Mucosa of descending colon (tissue), 3 donors: Measurements from ENCODE around the gene PTGER2. TPM values are rescaled to one million over a fixed set of nuclear protein-coding genes. Genes with fewer than 3 reads are reported as not detected.

Experiments
- ATAC-seq: fragments of 200-7000 bp; cut with Tn5 transposase; one replicate; pipeline ENCODE4 v1.9.1; 2020; ENCODE audit warnings: mild to moderate bottlenecking, moderate library complexity
- DNase-seq, 3 donors: peaks; one replicate each; pipeline ENCODE4 v3.0.0-alpha.2; 2020
- H3K36me3 ChIP-seq: fragments of 200-600 bp; one replicate; pipeline ENCODE4 v1.8.0; 2021; ENCODE audit warnings: low read depth, mild to moderate bottlenecking
- H3K4me1 ChIP-seq: fragments of 200-600 bp; one replicate; pipeline ENCODE4 v1.8.0; 2021; ENCODE audit warnings: low read depth, mild to moderate bottlenecking
- H3K4me3 ChIP-seq: fragments of 200-600 bp; one replicate; pipeline ENCODE4 v1.8.0; 2021; ENCODE audit warnings: mild to moderate bottlenecking
- H3K9me3 ChIP-seq: fragments of 200-600 bp; one replicate; pipeline ENCODE4 v1.8.0; 2021; ENCODE audit warnings: mild to moderate bottlenecking
- CTCF ChIP-seq: fragments of 200-600 bp; IDR thresholded peaks from one replicate; pipeline ENCODE4 v1.8.0; 2022; ENCODE audit warnings: antibody characterized with exemption, mild to moderate bottlenecking
- intact Hi-C, 2 donors: fragments of 100-400 bp; cut with DNase I in 1 of 2; cut with micrococcal nuclease in 1 of 2; formaldehyde crosslinking; loops; one replicate each; pipeline versions ENCODE4 v1.11.0 to v1.11.1; 2022; cut with DNase I, micrococcal nuclease
- total RNA-seq, 3 donors: library from RNA; stranded (reverse); fragmentation: NEBNext Ultra II Directional in 2 of 3; extraction: Animal tissue kit (Norgen Biotek cat#: 25700) in 2 of 3; gene quantifications; one replicate each; pipeline versions ENCODE4 v1.2.1 to v1.2.4, GENCODE V29; 2021 to 2023
- donor health status: DM: no; HTN: no; CAD: no; lungs with moderate emphysema.
- donor health status: DM: no; HTN: no; CAD: no.
- donor health status: DM: no; HTN: yes; CAD: no.

PTGER2 gene
- total RNA-seq, 3 donors from 2014 or later: 3.2 to 8.1 (median 4.1) TPM

DNA sequence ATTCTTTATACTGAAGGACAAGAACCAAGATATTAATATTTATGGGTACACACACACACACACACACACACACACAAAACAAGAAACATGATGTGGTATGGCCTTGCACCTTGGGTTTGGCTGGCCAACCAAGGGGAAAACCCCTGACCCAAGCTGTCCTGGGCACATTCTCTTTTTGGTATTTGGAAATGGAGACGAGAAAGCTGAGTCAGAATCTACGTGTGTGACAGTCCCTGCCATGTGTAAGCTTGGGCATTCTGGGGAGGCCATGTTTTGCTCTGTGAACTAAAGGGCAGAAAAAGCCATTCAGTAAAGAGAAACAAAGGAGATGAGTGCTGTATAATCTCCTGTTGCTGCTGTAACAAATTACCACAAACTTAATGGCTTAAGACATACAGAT, 35.6 kb downstream of the PTGER2 start:
- DNase-seq (no peak), ATAC-seq (no peak)
- H3K4me1 ChIP-seq: peaks cover 3% of the 10 kb centered on the region
- no peaks in the 10 kb centered on the region for H3K9me3 ChIP-seq
- no peak for TF ChIP-seq CTCF
- intact Hi-C loops: no loop called here
- no peak overlapping the region for H3K4me3 ChIP-seq
- H3K36me3 ChIP-seq: no peaks in the 10 kb centered on the region

DNA sequence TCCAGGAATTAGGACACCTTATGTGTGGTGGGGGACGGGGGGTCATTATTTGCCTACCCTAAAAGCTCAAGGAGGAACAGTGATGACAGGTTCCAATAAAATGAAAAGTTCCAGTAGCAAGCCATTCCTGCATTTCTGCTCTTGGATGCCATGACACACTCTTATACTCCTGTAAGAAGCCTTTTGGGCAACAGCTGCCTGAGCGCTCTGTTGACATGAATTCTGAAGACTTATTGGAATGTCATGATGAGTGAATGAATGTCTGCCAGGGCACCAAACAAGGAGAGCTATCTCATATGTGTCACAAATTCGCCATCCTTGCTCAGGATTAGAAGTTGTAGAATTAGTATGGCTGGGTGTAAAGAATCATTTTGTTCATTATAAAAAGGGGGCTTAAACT, 36.3 kb downstream of the PTGER2 start:
- DNase-seq (no peak), ATAC-seq (no peak)
- Histone ChIP-seq H3K4me3 (no peak overlapping the region), H3K4me1 (peaks cover 10% of the 10 kb centered on the region), H3K9me3 (no peaks in the 10 kb centered on the region), H3K36me3 (no peaks in the 10 kb centered on the region)
- TF ChIP-seq CTCF: no peak
- intact Hi-C loops: no loop called here

GRCh38 chr14:52351233-52352060, 37.3 kb downstream of the PTGER2 start:
- intact Hi-C loops: no loop called here
- no peaks in the 10 kb centered on the region for H3K36me3 ChIP-seq
- no peak overlapping the region for H3K4me3 ChIP-seq
- no peaks in the 10 kb centered on the region for H3K9me3 ChIP-seq
- ATAC-seq: peak; percentile 36
- TF ChIP-seq CTCF: peak; percentile 2
- H3K4me1 ChIP-seq: peaks cover 20% of the 10 kb centered on the region
- DNase-seq: peak in 1 of 3 donors; percentile 44

GRCh38 chr14:52352061-52352491, 38.0 kb downstream of the PTGER2 start:
- intact Hi-C loops: no loop called here
- ATAC-seq: peak; percentile 79
- TF ChIP-seq CTCF: peak; percentile 4
- Histone ChIP-seq H3K9me3 (no peaks in the 10 kb centered on the region), H3K36me3 (no peaks in the 10 kb centered on the region), H3K4me1 (peaks cover 20% of the 10 kb centered on the region), H3K4me3 (no peak overlapping the region)
- peak in 1 of 3 donors; percentile 37 for DNase-seq

- no peak for TF ChIP-seq CTCF
- DNase-seq (no peak), ATAC-seq (no peak)
- intact Hi-C loops: no loop called here
- H3K4me3 ChIP-seq: no peak overlapping the region
- H3K4me1 ChIP-seq: peaks cover 20% of the 10 kb centered on the region
- H3K9me3 ChIP-seq: no peaks in the 10 kb centered on the region
- H3K36me3 ChIP-seq: no peaks in the 10 kb centered on the region
Measured at GRCh38 chr14:52352569-52352968, 38.5 kb downstream of the PTGER2 start.
